Liver (tissue), 9 donors: ENCODE measurements around the gene C12orf60. TPM values are rescaled to one million over a fixed set of nuclear protein-coding genes. Genes with fewer than 3 reads are reported as not detected.

Source experiments
- DNase-seq: peaks from one replicate; pipeline ENCODE4 v3.0.0-alpha.2; 2017; ENCODE audit warnings: low spot score
- H3K27ac ChIP-seq, 2 donors: one replicate each; pipeline ENCODE4 v1.7.0; 2013; ENCODE audit warnings: inconsistent platforms in 2 of 2, low read length in 2 of 2, control low read depth in 1 of 2, low read depth in 1 of 2, mild to moderate bottlenecking in 1 of 2
- H3K27me3 ChIP-seq, 4 donors: one replicate each; pipeline versions ENCODE4 v1.6.1 to v1.7.0; 2013; ENCODE audit warnings: low read length in 3 of 4, inconsistent platforms in 1 of 4, mild to moderate bottlenecking in 1 of 4, moderate library complexity in 1 of 4; ENCODE audit not compliant: control insufficient read depth in 4 of 4, insufficient read depth in 4 of 4
- H3K36me3 ChIP-seq, 4 donors: one replicate each; pipeline versions ENCODE4 v1.6.1 to v1.7.0; 2013; ENCODE audit warnings: low read length in 3 of 4, mild to moderate bottlenecking in 3 of 4, low read depth in 1 of 4, moderate library complexity in 1 of 4; ENCODE audit not compliant: control insufficient read depth in 4 of 4, insufficient read depth in 3 of 4
- H3K4me1 ChIP-seq, 4 donors: one replicate each; pipeline versions ENCODE4 v1.6.1 to v1.7.0; 2013; ENCODE audit warnings: low read length in 3 of 4, mild to moderate bottlenecking in 3 of 4, moderate library complexity in 1 of 4; ENCODE audit not compliant: control insufficient read depth in 4 of 4, insufficient read depth in 4 of 4
- H3K4me3 ChIP-seq, 3 donors: one replicate each; pipeline versions ENCODE4 v1.6.1 to v1.7.0; 2013; ENCODE audit warnings: low read length in 3 of 3, control low read depth in 1 of 3, low read depth in 1 of 3, mild to moderate bottlenecking in 1 of 3
- H3K9ac ChIP-seq, 2 donors: one replicate each; pipeline ENCODE4 v1.7.0; 2013; ENCODE audit warnings: low read length in 2 of 2, mild to moderate bottlenecking in 2 of 2, moderate library complexity in 2 of 2, control low read depth in 1 of 2, low read depth in 1 of 2
- H3K9me3 ChIP-seq, 4 donors: one replicate each; pipeline versions ENCODE4 v1.6.1 to v1.7.0; 2013; ENCODE audit warnings: low read length in 3 of 4; ENCODE audit not compliant: control insufficient read depth in 4 of 4
- ATF3 ChIP-seq: IDR thresholded peaks from 2 replicates; pipeline ENCODE4 v1.6.1; 2016; ENCODE audit warnings: antibody characterized with exemption
- CTCF ChIP-seq: fragments of 150-350 bp; IDR thresholded peaks from 2 replicates; pipeline ENCODE4 v1.5.1; 2017; ENCODE audit warnings: improper control_type of control experiment, low read depth, low read length; ENCODE audit not compliant: missing input control
- EGR1 ChIP-seq, 2 donors: IDR thresholded peaks; 2 replicates each; pipeline ENCODE4 v1.6.1; 2016 to 2018; ENCODE audit warnings: antibody characterized with exemption in 2 of 2, low read depth in 2 of 2
- FOXA1 ChIP-seq: IDR thresholded peaks from 2 replicates; pipeline ENCODE4 v1.6.1; 2016; ENCODE audit warnings: antibody characterized with exemption
- FOXA2 ChIP-seq: IDR thresholded peaks from 2 replicates; pipeline ENCODE4 v1.6.1; 2016; ENCODE audit warnings: antibody characterized with exemption
- GABPA ChIP-seq, 2 donors: IDR thresholded peaks in 1 of 2; conservative IDR thresholded peaks in 1 of 2; 2 replicates each; pipeline ENCODE4 v1.6.1; 2016; ENCODE audit warnings: antibody characterized with exemption in 2 of 2, mild to moderate bottlenecking in 1 of 2, moderate library complexity in 1 of 2
- HNF4A ChIP-seq, 2 donors: conservative IDR thresholded peaks; 2 replicates each; pipeline ENCODE4 v1.6.1; 2016; ENCODE audit warnings: antibody characterized with exemption in 2 of 2, mild to moderate bottlenecking in 2 of 2
- HNF4G ChIP-seq: IDR thresholded peaks from 2 replicates; pipeline ENCODE4 v1.6.1; 2016; ENCODE audit warnings: antibody characterized with exemption
- JUND ChIP-seq, 2 donors: IDR thresholded peaks; 2 replicates each; pipeline ENCODE4 v1.6.1; 2016; ENCODE audit warnings: antibody characterized with exemption in 2 of 2
- MAX ChIP-seq: IDR thresholded peaks from 2 replicates; pipeline ENCODE4 v1.6.1; 2016; ENCODE audit warnings: antibody characterized with exemption
- NR2F2 ChIP-seq: IDR thresholded peaks from 2 replicates; pipeline ENCODE4 v1.6.1; 2016; ENCODE audit warnings: antibody characterized with exemption
- RAD21 ChIP-seq, 2 donors: IDR thresholded peaks; 2 replicates each; pipeline ENCODE4 v1.6.1; 2016; ENCODE audit warnings: antibody characterized with exemption in 2 of 2, mild to moderate bottlenecking in 2 of 2
- REST ChIP-seq: IDR thresholded peaks from 2 replicates; pipeline ENCODE4 v1.6.1; 2016; ENCODE audit warnings: antibody characterized with exemption, mild to moderate bottlenecking
- RXRA ChIP-seq, 2 donors: IDR thresholded peaks; 2 replicates each; pipeline ENCODE4 v1.6.1; 2017 to 2018; ENCODE audit warnings: antibody characterized with exemption in 2 of 2, mild to moderate bottlenecking in 1 of 2
- SP1 ChIP-seq: IDR thresholded peaks from 2 replicates; pipeline ENCODE4 v1.6.1; 2018; ENCODE audit warnings: antibody characterized with exemption, mild to moderate bottlenecking
- TAF1 ChIP-seq: conservative IDR thresholded peaks from 2 replicates; pipeline ENCODE4 v1.6.1; 2016; ENCODE audit warnings: antibody characterized with exemption, mild to moderate bottlenecking
- YY1 ChIP-seq: IDR thresholded peaks from 2 replicates; pipeline ENCODE4 v1.6.1; 2016; ENCODE audit warnings: antibody characterized with exemption, mild to moderate bottlenecking
- ZBTB33 ChIP-seq: IDR thresholded peaks from 2 replicates; pipeline ENCODE4 v1.6.1; 2016; ENCODE audit warnings: antibody characterized with exemption
- WGBS: extraction: QIAGEN DNeasy Blood & Tissue Kit; methylation state at CpG from one replicate; pipeline ENCODE4 v1.1.7; 2013; 5-methylcytosine and 5-hydroxymethylcytosine counted together
- polyA plus RNA-seq, 2 donors: library from polyadenylated mRNA; stranded (reverse) in 1 of 2; unstranded in 1 of 2; fragments of 200-250 nt in 1 of 2; fragments of >200 nt in 1 of 2; fragmentation: Nextera tagmentation in 1 of 2; extraction: Ambion mirVana in 1 of 2; gene quantifications; one replicate each; pipeline versions ENCODE4 v1.2.1 to v1.2.3, GENCODE V29; 2013 to 2015
- total RNA-seq, 2 donors: library from RNA; depleted of rRNA; stranded (reverse); fragments of >200 nt; gene quantifications; one replicate each; pipeline ENCODE4 v1.2.3, GENCODE V29; 2014
- donor health status: healthy.
- donor health status: healthy.
- donor health status: healthy.
- donor health status: healthy.
- donor health status: healthy.

The C12orf60 gene
- total and polyA plus RNA-seq, 4 donors = 0.50 to 1.9 (median 1.0) TPM

GRCh38 chr12:14840616-14841015 is 37.1 kb downstream of the C12orf60 start:
- 55% methylated on average over 4 of the region's 4 CpGs for WGBS
- no peaks in the 10 kb centered on the region for H3K9me3 ChIP-seq
- H3K9ac ChIP-seq = no peak overlapping the region
- peak overlapping the region; percentile 82 to 87 for H3K27ac ChIP-seq
- no peaks in the 10 kb centered on the region for H3K27me3 ChIP-seq
- DNase-seq = no peak
- peak overlapping the region in 2 of 3 donors; percentile 0 to 62 for H3K4me3 ChIP-seq
- peaks cover 0 to 12% (median 1%) of the 10 kb centered on the region in 4 donors for H3K36me3 ChIP-seq
- H3K4me1 ChIP-seq = peaks cover 6 to 50% (median 25%) of the 10 kb centered on the region in 4 donors
- no peak for TF ChIP-seq JUND (IDR thresholded peaks at IDR 0.05)
- peak in 1 of 2 donors; percentile 5 for TF ChIP-seq RXRA (IDR thresholded peaks at IDR 0.05)
- TF ChIP-seq FOXA2 = peak; percentile 18
- no peak for TF ChIP-seq MAX
- no peak for TF ChIP-seq RAD21 (IDR thresholded peaks at IDR 0.05)
- no peak for TF ChIP-seq FOXA1
- TF ChIP-seq YY1 = peak; percentile 69
- no peak for TF ChIP-seq SP1
- TF ChIP-seq TAF1 = no peak
- TF ChIP-seq REST = no peak

- Histone ChIP-seq H3K9me3 (no peaks in the 10 kb centered on the region), H3K27me3 (no peaks in the 10 kb centered on the region), H3K27ac (peak overlapping the region; percentile 82 to 87), H3K4me1 (peaks cover 6 to 45% (median 21%) of the 10 kb centered on the region in 4 donors), H3K9ac (peak overlapping the region; percentile 77 to 92), H3K36me3 (peaks cover 0 to 12% (median 1%) of the 10 kb centered on the region in 4 donors), H3K4me3 (peak overlapping the region; percentile 62 to 91 (median 89))
- WGBS = 20% methylated on average over 3 of the region's 3 CpGs
- DNase-seq = peak; percentile 48
- TF ChIP-seq EGR1 (IDR thresholded peaks at IDR 0.05; ENCODE audit: low read depth in 2 of 2) = peak in 1 of 2 donors; percentile 67
- peak; percentile 80 for TF ChIP-seq MAX
- TF ChIP-seq RXRA (IDR thresholded peaks at IDR 0.05) = peak; percentile 72 to 86
- TF ChIP-seq REST = peak; percentile 91
- TF ChIP-seq GABPA (IDR thresholded peaks at IDR 0.05 in 1 of 2, conservative IDR thresholded peaks at IDR 0.05 in 1 of 2) = peak in 1 of 2 donors; percentile 39
- TF ChIP-seq HNF4A (conservative IDR thresholded peaks at IDR 0.05) = peak; percentile 69 to 81
- peak; percentile 42 for TF ChIP-seq FOXA1
- TF ChIP-seq JUND (IDR thresholded peaks at IDR 0.05) = peak; percentile 85 to 94
- TF ChIP-seq CTCF = no peak
- TF ChIP-seq ZBTB33 = peak; percentile 49
- peak; percentile 60 for TF ChIP-seq FOXA2
- peak; percentile 66 for TF ChIP-seq ATF3
- peak in 1 of 2 donors; percentile 64 for TF ChIP-seq RAD21 (IDR thresholded peaks at IDR 0.05)
- TF ChIP-seq TAF1 = peak; percentile 98
- peak; percentile 93 for TF ChIP-seq SP1
- peak; percentile 59 for TF ChIP-seq HNF4G
- peak; percentile 75 for TF ChIP-seq YY1
- peak; percentile 78 for TF ChIP-seq NR2F2
Observed at GRCh38 chr12:14841761-14842160, 38.3 kb downstream of the C12orf60 start.
